PC-9 (cell line): Measurements from ENCODE around the gene HSPBP1. TPM values are rescaled to one million over a fixed set of nuclear protein-coding genes. Genes with fewer than 3 reads are reported as not detected.

ENCODE experiments used
- BruUV-seq: library from RNA; stranded (reverse); fragments of 400-500 nt; replicated peaks from 2 replicates; lab custom pipeline; 2021; lab: Mats Ljungman, UMichigan
- CTCF ChIA-PET: fragments of 300-600 bp; sonication (Branson Sonifier 250); formaldehyde crosslinking; loops from one replicate; lab custom pipeline; 2022; ENCODE audit warnings: antibody characterized with exemption; lab: Charles Lee
- POLR2A ChIA-PET: fragments of 300-600 bp; sonication (Branson Sonifier 250); formaldehyde crosslinking; loops from one replicate; lab custom pipeline; 2022; ENCODE audit warnings: antibody characterized with exemption; ENCODE audit not compliant: unreplicated experiment; lab: Charles Lee
- DNase-seq, 2 experiments: peaks; one replicate each; pipeline versions ENCODE4 v3.0.0 to v3.0.0-alpha.2; 2015 to 2022; ENCODE audit warnings: mixed read lengths in 1 of 2
- H2AFZ ChIP-seq: fragments of 200-600 bp; sonication (generic); 2 replicates; pipeline ENCODE4 v1.8.1; 2017; ENCODE audit warnings: antibody characterized with exemption
- H3F3A ChIP-seq: fragments of 200-600 bp; sonication (generic); 2 replicates; pipeline ENCODE4 v1.8.1; 2017; ENCODE audit warnings: antibody characterized with exemption, mild to moderate bottlenecking, low read depth; ENCODE audit not compliant: insufficient read depth
- H3K27ac ChIP-seq: fragments of 200-600 bp; sonication (generic); 2 replicates; pipeline ENCODE4 v1.6.1; 2016; ENCODE audit warnings: mixed run types
- H3K27me3 ChIP-seq: fragments of 200-600 bp; sonication (generic); 2 replicates; pipeline ENCODE4 v1.6.1; 2016; ENCODE audit warnings: low read depth, mixed run types; ENCODE audit not compliant: insufficient read depth
- H3K36me3 ChIP-seq: fragments of 200-600 bp; sonication (generic); 2 replicates; pipeline ENCODE4 v1.6.1; 2016; ENCODE audit warnings: low read depth, mixed run types
- H3K4me1 ChIP-seq: fragments of 200-600 bp; sonication (generic); replicated peaks from 2 replicates; pipeline ENCODE4 v1.6.1; 2016; ENCODE audit warnings: mixed run types; ENCODE audit not compliant: insufficient read depth
- H3K4me2 ChIP-seq: fragments of 200-600 bp; sonication (generic); 2 replicates; pipeline ENCODE4 v1.6.1; 2017; ENCODE audit warnings: mixed run types
- H3K4me3 ChIP-seq: fragments of 200-600 bp; sonication (generic); 2 replicates; pipeline ENCODE4 v1.6.1; 2016; ENCODE audit warnings: mixed run types
- H3K79me2 ChIP-seq: fragments of 200-600 bp; sonication (generic); 2 replicates; pipeline ENCODE4 v1.6.1; 2017; ENCODE audit warnings: low read depth, mixed run types
- H3K9me2 ChIP-seq: fragments of 200-600 bp; sonication (generic); 2 replicates; pipeline ENCODE4 v1.8.1; 2017; ENCODE audit warnings: mild to moderate bottlenecking; ENCODE audit not compliant: insufficient read depth
- H3K9me3 ChIP-seq: fragments of 200-600 bp; sonication (generic); 2 replicates; pipeline ENCODE4 v1.8.1; 2016; ENCODE audit warnings: low read depth; ENCODE audit not compliant: insufficient read depth
- H4K20me1 ChIP-seq: fragments of 200-600 bp; sonication (generic); 2 replicates; pipeline ENCODE4 v1.8.1; 2017; ENCODE audit not compliant: insufficient read depth
- EZH2 ChIP-seq: fragments of 200-600 bp; sonication (generic); IDR thresholded peaks from 2 replicates; pipeline ENCODE4 v1.8.0; 2017; ENCODE audit warnings: antibody characterized with exemption, low read depth
- intact Hi-C: fragments of 100-400 bp; cut with micrococcal nuclease; formaldehyde crosslinking; loops from one replicate; pipeline ENCODE4 v1.10.0; 2022; ENCODE audit not compliant: unreplicated experiment
- total RNA-seq: library from RNA; stranded (reverse); gene quantifications from 2 replicates; pipeline ENCODE4 v1.2.3, GENCODE V29; 2021
- TF ChIP-seq, protein P1 (sequence below): fragments of 200-600 bp; sonication (generic); conservative IDR thresholded peaks from 2 replicates; pipeline ENCODE4 v1.6.1; 2017; ENCODE audit warnings: mixed run types, antibody characterized with exemption, mild to moderate bottlenecking, moderate library complexity

Gene HSPBP1
- total RNA-seq, 1 experiment from 2014 or later: 66.2 TPM

DNA sequence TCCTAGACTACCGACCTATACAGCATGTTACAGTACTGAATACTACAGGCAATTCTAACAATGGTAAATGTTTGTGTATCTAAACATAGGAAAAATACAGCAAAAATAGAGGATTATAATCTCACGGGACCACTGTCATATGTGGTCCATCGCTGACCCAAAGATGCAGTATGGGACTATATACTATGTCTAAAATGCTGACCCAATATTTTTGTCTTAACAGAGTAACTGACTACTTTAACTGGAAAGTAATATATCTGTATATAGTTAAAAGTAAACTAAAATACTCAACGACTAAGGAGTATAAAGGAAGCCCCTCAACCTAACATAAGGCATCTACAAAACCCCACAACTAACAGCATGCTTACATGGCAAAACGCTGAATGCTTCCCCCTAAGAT, 46.9 kb downstream of the HSPBP1 start:
- no peak for DNase-seq
- POLR2A ChIA-PET: no interaction called here
- H3K4me3 ChIP-seq: no peak overlapping the region
- H3K9me2 ChIP-seq: no peaks in the 10 kb centered on the region
- peaks cover 24% of the 10 kb centered on the region; the same call in 1 of the 2 replicates for H3F3A ChIP-seq
- intact Hi-C loops: no loop called here
- H3K4me1 ChIP-seq: no peaks in the 10 kb centered on the region
- BruUV-seq: no TSS peak
- no peaks in the 10 kb centered on the region for H3K27me3 ChIP-seq
- peaks cover 21% of the 10 kb centered on the region for H3K36me3 ChIP-seq
- CTCF ChIA-PET: no interaction called here
- no peak overlapping the region for H2AFZ ChIP-seq
- TF ChIP-seq EZH2: no peak
- TF ChIP-seq, protein P1, sequence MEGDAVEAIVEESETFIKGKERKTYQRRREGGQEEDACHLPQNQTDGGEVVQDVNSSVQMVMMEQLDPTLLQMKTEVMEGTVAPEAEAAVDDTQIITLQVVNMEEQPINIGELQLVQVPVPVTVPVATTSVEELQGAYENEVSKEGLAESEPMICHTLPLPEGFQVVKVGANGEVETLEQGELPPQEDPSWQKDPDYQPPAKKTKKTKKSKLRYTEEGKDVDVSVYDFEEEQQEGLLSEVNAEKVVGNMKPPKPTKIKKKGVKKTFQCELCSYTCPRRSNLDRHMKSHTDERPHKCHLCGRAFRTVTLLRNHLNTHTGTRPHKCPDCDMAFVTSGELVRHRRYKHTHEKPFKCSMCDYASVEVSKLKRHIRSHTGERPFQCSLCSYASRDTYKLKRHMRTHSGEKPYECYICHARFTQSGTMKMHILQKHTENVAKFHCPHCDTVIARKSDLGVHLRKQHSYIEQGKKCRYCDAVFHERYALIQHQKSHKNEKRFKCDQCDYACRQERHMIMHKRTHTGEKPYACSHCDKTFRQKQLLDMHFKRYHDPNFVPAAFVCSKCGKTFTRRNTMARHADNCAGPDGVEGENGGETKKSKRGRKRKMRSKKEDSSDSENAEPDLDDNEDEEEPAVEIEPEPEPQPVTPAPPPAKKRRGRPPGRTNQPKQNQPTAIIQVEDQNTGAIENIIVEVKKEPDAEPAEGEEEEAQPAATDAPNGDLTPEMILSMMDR: no peak
- no peaks in the 10 kb centered on the region for H3K9me3 ChIP-seq
- H4K20me1 ChIP-seq: peaks cover 40% of the 10 kb centered on the region
- no peak overlapping the region for H3K27ac ChIP-seq
- no peak overlapping the region for H3K4me2 ChIP-seq
- no peaks in the 10 kb centered on the region for H3K79me2 ChIP-seq

DNA sequence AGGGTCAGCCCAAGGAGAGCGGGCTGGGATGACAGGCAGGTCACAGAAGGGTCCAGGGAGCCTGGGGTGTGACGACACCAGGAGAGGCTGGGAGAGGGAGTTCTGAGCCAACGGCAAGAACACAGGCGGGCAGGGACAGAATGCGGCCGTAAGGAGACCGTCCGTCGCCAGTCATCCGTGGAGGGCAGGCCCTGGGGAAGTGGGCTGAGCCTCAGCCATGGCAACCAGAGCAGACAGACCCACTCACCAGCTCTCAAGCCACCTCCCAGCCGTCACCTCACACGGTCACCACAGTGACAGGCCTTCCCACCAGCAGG, 47.7 kb downstream of the HSPBP1 start:
- Histone ChIP-seq H3F3A (peaks cover 20% of the 10 kb centered on the region; the same call in 1 of the 2 replicates), H4K20me1 (peaks cover 45% of the 10 kb centered on the region), H3K27ac (no peak overlapping the region), H3K27me3 (no peaks in the 10 kb centered on the region), H3K4me2 (no peak overlapping the region), H3K79me2 (no peaks in the 10 kb centered on the region), H3K36me3 (peaks cover 14% of the 10 kb centered on the region), H3K9me3 (no peaks in the 10 kb centered on the region), H3K9me2 (no peaks in the 10 kb centered on the region), H3K4me1 (no peaks in the 10 kb centered on the region), H3K4me3 (no peak overlapping the region), H2AFZ (no peak overlapping the region)
- CTCF ChIA-PET: no interaction called here
- POLR2A ChIA-PET: no interaction called here
- DNase-seq: no peak
- no peak for TF ChIP-seq EZH2
- TF ChIP-seq, protein P1: no peak
- intact Hi-C loops: no loop called here
- BruUV-seq: no TSS peak

DNA sequence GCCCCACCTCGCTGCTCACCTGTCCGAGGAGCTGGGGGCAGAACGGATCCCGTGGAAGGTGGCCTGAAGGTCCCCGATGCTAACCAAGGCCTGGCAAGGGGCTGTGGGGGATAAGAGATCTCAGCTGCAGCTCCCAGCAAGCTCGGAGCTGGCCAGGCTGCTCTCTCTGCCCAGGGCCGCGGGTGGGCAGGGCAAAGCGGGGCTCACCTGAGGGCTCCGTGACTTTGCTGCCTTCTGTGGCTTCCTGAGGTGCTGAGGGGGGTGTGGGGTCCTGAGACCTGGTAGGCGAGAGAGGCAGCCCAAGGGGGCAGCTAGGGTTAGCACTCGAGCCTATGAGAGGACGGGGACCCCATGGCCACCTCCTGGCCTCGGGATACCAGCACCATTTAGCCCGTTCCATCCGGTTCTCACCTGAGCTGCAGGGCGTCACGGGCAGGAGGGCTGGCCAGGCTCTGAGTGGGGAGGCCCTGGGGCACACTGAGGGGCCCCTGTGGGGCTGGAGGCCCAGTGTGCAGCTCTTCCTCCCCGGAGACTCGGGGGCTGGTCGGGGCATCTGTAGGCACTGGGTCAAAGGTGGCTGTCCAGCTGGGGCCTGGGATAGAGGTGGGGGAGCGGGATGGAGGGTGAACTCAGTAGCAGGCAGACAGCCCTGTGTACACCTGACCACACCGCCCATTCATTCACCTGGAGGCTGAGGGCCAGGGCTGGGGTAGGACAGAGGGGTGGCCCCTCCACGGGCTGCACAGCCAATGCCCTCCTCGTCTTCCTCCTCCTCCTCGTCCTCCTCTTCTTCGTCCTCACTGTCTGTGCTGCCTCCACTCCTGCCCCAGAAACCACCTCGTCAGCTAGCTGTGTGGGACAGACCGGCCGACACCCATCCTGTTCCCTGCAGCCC, 48.3 kb downstream of the HSPBP1 start:
- H3K27ac ChIP-seq: no peak overlapping the region
- H3K9me3 ChIP-seq: no peaks in the 10 kb centered on the region
- H2AFZ ChIP-seq: no peak overlapping the region
- no peaks in the 10 kb centered on the region for H3K4me1 ChIP-seq
- TF ChIP-seq EZH2: no peak
- TF ChIP-seq, protein P1: no peak
- BruUV-seq: no TSS peak
- no peak overlapping the region for H3K4me2 ChIP-seq
- no peaks in the 10 kb centered on the region for H3K79me2 ChIP-seq
- ChIA-PET POLR2A (no interaction called here), CTCF (no interaction called here)
- H3F3A ChIP-seq: peaks cover 16% of the 10 kb centered on the region; the same call in 1 of the 2 replicates
- H3K27me3 ChIP-seq: no peaks in the 10 kb centered on the region
- no peaks in the 10 kb centered on the region for H3K9me2 ChIP-seq
- no peak for DNase-seq
- H3K4me3 ChIP-seq: no peak overlapping the region
- intact Hi-C loops: no loop called here
- peaks cover 12% of the 10 kb centered on the region; the same call in 1 of the 2 replicates for H3K36me3 ChIP-seq
- H4K20me1 ChIP-seq: peaks cover 50% of the 10 kb centered on the region
